Activated CD8-positive, alpha-beta memory T cell treated with anti-CD3 and anti-CD28 coated beads, Interleukin-2, amount 50 U/mL, for 48 hours (primary cell): ENCODE results near the gene C19orf67.
A peak's percentile ranks its signal among the peaks of the same experiment; 100 is the strongest.

Experiments used
- DNase-seq: peaks from one replicate; pipeline ENCODE4 v3.0.0-alpha.2; 2020

Gene C19orf67

GRCh38 chr19:14081797-14082674 is 3.5 kb downstream of the C19orf67 start:
- DNase-seq, result no peak

- peak; percentile 99 for DNase-seq
These were observed 4.4 kb downstream of the C19orf67 start for GRCh38 chr19:14080887-14081796.

- no peak for DNase-seq
These were observed 7.2 kb downstream of the C19orf67 start for GRCh38 chr19:14078411-14078810.

GRCh38 chr19:14073925-14074838 is 11.4 kb downstream of the C19orf67 start:
- peak; percentile 75 for DNase-seq

- DNase-seq, result peak; percentile 89
These were observed 12.2 kb downstream of the C19orf67 start for GRCh38 chr19:14073261-14073924.

- DNase-seq, result peak; percentile 78
These were observed 12.9 kb downstream of the C19orf67 start, which contains the start of gene MISP3 for GRCh38 chr19:14072535-14073260. Gene MISP3 (plus strand): TSS chr19:14072786. CDS start chr19:14073310, 524 bp downstream.

GRCh38 chr19:14070268-14071050 is 15.1 kb downstream of the C19orf67 start:
- no peak for DNase-seq

GRCh38 chr19:14066134-14066533 is 19.4 kb downstream of the C19orf67 start:
- no peak for DNase-seq

- DNase-seq, result no peak
These were observed 22.5 kb downstream of the C19orf67 start for GRCh38 chr19:14063105-14063504.

GRCh38 chr19:14062558-14062855 is 23.1 kb downstream of the C19orf67 start:
- no peak for DNase-seq

GRCh38 chr19:14061751-14062557 is 23.6 kb downstream of the C19orf67 start, which contains the start of gene PALM3:
Gene PALM3 (minus strand): TSS chr19:14062076. CDS start chr19:14061980, 96 bp downstream.
- DNase-seq, result no peak

GRCh38 chr19:14061081-14061749 is 24.4 kb downstream of the C19orf67 start:
- DNase-seq, result no peak

GRCh38 chr19:14059652-14060155 is 25.9 kb downstream of the C19orf67 start:
- no peak for DNase-seq

- peak; percentile 86 for DNase-seq
These were observed 26.5 kb downstream of the C19orf67 start for GRCh38 chr19:14059093-14059480.

GRCh38 chr19:14058182-14059092 is 27.1 kb downstream of the C19orf67 start:
- DNase-seq, result no peak

GRCh38 chr19:14056741-14057356 is 28.7 kb downstream of the C19orf67 start:
- DNase-seq, result no peak

- DNase-seq, result no peak
These were observed 29.4 kb downstream of the C19orf67 start for GRCh38 chr19:14056069-14056666.
